Measurements from ENCODE around the gene ORC3. TPM values are rescaled to one million over a fixed set of nuclear protein-coding genes. Genes with fewer than 3 reads are reported as not detected.
A peak's percentile ranks its signal among the peaks of the same experiment; 100 is the strongest.

ORC3 gene
- total RNA-seq, 2 donors from 2014 or later: 48.3 to 62.4 TPM

DNA sequence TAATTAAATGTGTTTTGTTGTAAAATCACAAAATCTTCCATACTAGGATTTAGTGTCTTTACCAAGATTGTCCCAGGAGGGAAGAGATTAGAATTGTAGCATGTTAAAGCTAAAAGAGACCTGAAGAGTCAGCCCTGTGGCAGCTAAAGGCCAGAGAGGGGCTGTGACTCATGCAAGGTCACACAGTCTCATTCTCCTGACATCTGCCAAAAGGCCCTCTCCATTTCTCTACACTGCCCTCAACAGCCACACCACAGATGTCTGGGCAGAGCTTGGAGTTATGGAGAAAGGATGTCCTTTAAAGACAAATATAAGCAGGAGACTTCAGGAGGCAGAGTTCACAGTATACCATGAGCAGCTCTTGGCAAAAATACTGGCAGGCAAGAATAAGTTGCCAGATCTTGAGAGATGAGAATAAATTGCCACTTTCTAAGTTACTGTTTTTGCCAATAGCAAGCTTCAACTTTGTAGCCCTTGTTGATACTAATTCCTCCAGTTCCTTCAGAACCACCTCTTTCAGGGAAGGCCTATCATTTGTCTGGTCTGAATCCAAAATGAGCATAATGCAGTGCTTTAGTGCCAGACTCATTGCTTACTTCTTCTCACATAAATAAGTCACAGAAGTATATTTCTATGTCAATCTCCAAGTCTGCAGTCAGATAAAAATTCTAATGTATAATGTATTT is 70.4 kb downstream of the ORC3 start:
- DNase-seq: no peak
- H3K27ac ChIP-seq (ENCODE audit: low read depth, low read length): no peak overlapping the region
- H3K36me3 ChIP-seq (ENCODE audit: control insufficient read depth, insufficient read depth, low read length): peaks cover 79% of the 10 kb centered on the region
- Mint-ChIP-seq H3K36me3 (ENCODE audit: low read depth) (peaks cover 58% of the 10 kb centered on the region), H3K27me3 (ENCODE audit: insufficient read depth) (no peaks in the 10 kb centered on the region), H3K9me3 (no peaks in the 10 kb centered on the region), H3K27ac (peak overlapping the region; percentile 64), H3K4me3 (no peak overlapping the region), H3K4me1 (no peaks in the 10 kb centered on the region)
- H3K4me3 ChIP-seq (ENCODE audit: low read length): no peak overlapping the region
- H3K27me3 ChIP-seq (ENCODE audit: control insufficient read depth, insufficient read depth, low read length, poor library complexity, severe bottlenecking): no peaks in the 10 kb centered on the region
- H3K4me1 ChIP-seq (ENCODE audit: control insufficient read depth, insufficient read depth, low read length): no peaks in the 10 kb centered on the region
- TF ChIP-seq, protein P1, sequence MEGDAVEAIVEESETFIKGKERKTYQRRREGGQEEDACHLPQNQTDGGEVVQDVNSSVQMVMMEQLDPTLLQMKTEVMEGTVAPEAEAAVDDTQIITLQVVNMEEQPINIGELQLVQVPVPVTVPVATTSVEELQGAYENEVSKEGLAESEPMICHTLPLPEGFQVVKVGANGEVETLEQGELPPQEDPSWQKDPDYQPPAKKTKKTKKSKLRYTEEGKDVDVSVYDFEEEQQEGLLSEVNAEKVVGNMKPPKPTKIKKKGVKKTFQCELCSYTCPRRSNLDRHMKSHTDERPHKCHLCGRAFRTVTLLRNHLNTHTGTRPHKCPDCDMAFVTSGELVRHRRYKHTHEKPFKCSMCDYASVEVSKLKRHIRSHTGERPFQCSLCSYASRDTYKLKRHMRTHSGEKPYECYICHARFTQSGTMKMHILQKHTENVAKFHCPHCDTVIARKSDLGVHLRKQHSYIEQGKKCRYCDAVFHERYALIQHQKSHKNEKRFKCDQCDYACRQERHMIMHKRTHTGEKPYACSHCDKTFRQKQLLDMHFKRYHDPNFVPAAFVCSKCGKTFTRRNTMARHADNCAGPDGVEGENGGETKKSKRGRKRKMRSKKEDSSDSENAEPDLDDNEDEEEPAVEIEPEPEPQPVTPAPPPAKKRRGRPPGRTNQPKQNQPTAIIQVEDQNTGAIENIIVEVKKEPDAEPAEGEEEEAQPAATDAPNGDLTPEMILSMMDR (conservative IDR thresholded peaks at IDR 0.05): no peak
- no peaks in the 10 kb centered on the region for H3K9me3 ChIP-seq (ENCODE audit: control insufficient read depth, low read length)
- no peak overlapping the region for H3K9ac ChIP-seq (ENCODE audit: extremely low read depth, low read length, poor library complexity, severe bottlenecking)

DNA sequence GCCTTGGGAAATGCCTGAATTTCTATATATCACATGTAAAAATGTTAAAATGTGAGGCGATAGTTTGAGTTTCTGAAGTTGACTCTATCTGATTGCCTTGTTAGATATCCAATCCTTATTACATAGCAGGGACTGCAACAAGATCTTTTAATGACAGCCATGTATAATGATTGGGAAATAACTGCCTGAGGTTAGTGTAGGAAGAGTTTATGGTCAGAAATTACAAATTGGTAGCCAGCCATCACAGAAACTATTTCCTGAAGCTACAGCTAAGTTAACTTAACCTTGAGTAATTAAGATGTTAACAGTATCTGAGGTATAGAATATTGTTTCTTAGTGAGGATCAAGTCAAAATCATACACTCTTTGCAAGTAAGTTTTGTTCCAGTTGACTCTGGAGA is 71.1 kb downstream of the ORC3 start:
- Histone ChIP-seq H3K36me3 (ENCODE audit: control insufficient read depth, insufficient read depth, low read length) (peaks cover 78% of the 10 kb centered on the region), H3K9me3 (ENCODE audit: control insufficient read depth, low read length) (no peaks in the 10 kb centered on the region), H3K9ac (ENCODE audit: extremely low read depth, low read length, poor library complexity, severe bottlenecking) (no peak overlapping the region), H3K27ac (ENCODE audit: low read depth, low read length) (no peak overlapping the region), H3K4me1 (ENCODE audit: control insufficient read depth, insufficient read depth, low read length) (no peaks in the 10 kb centered on the region), H3K4me3 (ENCODE audit: low read length) (no peak overlapping the region), H3K27me3 (ENCODE audit: control insufficient read depth, insufficient read depth, low read length, poor library complexity, severe bottlenecking) (no peaks in the 10 kb centered on the region)
- Mint-ChIP-seq H3K27ac (no peak overlapping the region), H3K4me3 (no peak overlapping the region), H3K9me3 (no peaks in the 10 kb centered on the region), H3K4me1 (no peaks in the 10 kb centered on the region), H3K27me3 (ENCODE audit: insufficient read depth) (no peaks in the 10 kb centered on the region), H3K36me3 (ENCODE audit: low read depth) (peaks cover 62% of the 10 kb centered on the region)
- WGBS, 2 experiments (ENCODE audit: insufficient coverage in 1 of 2, insufficient read length in 1 of 2): 100% methylated on average over 1 of the region's 1 CpG; no CpG with 5 or more reads in 1 of the 2 experiments
- TF ChIP-seq, protein P1 (conservative IDR thresholded peaks at IDR 0.05): no peak
- DNase-seq: no peak

DNA sequence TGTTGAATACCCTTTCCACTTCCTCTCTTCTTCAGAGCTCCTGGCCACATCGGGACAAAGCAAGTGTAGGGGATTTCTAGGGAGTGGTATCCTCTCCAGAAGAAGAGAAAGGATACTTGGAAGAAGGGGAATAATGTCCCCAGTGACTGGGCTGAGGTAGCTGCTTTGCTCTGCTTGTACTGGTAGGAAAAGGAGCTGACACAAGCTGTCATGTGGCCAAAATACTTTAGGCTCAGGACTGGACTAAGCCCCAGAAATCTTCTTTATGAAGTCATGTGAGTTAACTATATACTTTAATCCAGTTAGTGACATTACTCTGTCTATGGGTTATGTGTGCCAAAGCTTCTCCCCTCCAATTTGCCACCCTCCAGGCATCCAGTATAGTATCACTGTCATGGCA is 71.6 kb downstream of the ORC3 start:
- Mint-ChIP-seq H3K27me3 (ENCODE audit: insufficient read depth) (no peaks in the 10 kb centered on the region), H3K27ac (no peak overlapping the region), H3K9me3 (no peaks in the 10 kb centered on the region), H3K36me3 (ENCODE audit: low read depth) (peaks cover 61% of the 10 kb centered on the region), H3K4me3 (no peak overlapping the region), H3K4me1 (no peaks in the 10 kb centered on the region)
- Histone ChIP-seq H3K4me1 (ENCODE audit: control insufficient read depth, insufficient read depth, low read length) (no peaks in the 10 kb centered on the region), H3K4me3 (ENCODE audit: low read length) (no peak overlapping the region), H3K27ac (ENCODE audit: low read depth, low read length) (no peak overlapping the region), H3K36me3 (ENCODE audit: control insufficient read depth, insufficient read depth, low read length) (peaks cover 79% of the 10 kb centered on the region), H3K9me3 (ENCODE audit: control insufficient read depth, low read length) (no peaks in the 10 kb centered on the region), H3K27me3 (ENCODE audit: control insufficient read depth, insufficient read depth, low read length, poor library complexity, severe bottlenecking) (no peaks in the 10 kb centered on the region), H3K9ac (ENCODE audit: extremely low read depth, low read length, poor library complexity, severe bottlenecking) (no peak overlapping the region)
- DNase-seq: no peak
- TF ChIP-seq, protein P1 (conservative IDR thresholded peaks at IDR 0.05): no peak
- 100% methylated on average over 1 of the region's 1 CpG; no CpG with 5 or more reads in 1 of the 2 experiments for WGBS, 2 experiments (ENCODE audit: insufficient coverage in 1 of 2, insufficient read length in 1 of 2)
